Inflammatory macrophage (primary cell): ENCODE data around the gene OCIAD2.
"Not testable (repeated sequence)": the region's sequence is repeated elsewhere in the genome, so short reads cannot be mapped to it uniquely, and the experiment has no call there.

ENCODE experiments used
- DNase-seq, 2 donors: peaks; one replicate each; pipeline ENCODE4 v3.0.0-alpha.2; 2020 to 2022

The OCIAD2 gene

GRCh38 chr4:48907706-48908477, 1.3 kb upstream of the OCIAD2 start:
- no peak for DNase-seq

- DNase-seq, result no peak
These were observed 1.1 kb downstream of the OCIAD2 start for GRCh38 chr4:48905363-48906015.

GRCh38 chr4:48904541-48905142, 1.9 kb downstream of the OCIAD2 start:
- DNase-seq, result no peak

- no peak for DNase-seq
These were observed 2.5 kb downstream of the OCIAD2 start for GRCh38 chr4:48904101-48904500.

DNA sequence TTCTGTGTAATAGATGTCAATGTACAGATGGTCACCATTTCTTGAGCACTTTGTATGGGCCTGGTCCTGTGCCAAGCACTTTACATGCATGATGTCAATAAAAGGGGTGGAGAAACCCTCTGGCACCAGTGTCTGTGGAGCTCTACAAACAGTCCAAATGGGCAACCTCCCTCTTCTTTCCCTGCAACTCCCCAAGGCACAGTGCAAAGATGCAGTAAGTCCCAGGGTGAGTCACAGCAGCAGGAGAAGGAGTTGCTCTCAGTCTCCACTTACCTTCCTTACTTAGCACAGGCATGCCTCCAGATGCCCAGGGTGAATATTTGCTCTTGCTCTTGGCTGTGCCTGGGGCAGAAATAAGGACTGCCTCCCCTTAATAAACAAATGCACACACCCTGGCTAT, 4.3 kb downstream of the OCIAD2 start:
- no peak for DNase-seq

DNA sequence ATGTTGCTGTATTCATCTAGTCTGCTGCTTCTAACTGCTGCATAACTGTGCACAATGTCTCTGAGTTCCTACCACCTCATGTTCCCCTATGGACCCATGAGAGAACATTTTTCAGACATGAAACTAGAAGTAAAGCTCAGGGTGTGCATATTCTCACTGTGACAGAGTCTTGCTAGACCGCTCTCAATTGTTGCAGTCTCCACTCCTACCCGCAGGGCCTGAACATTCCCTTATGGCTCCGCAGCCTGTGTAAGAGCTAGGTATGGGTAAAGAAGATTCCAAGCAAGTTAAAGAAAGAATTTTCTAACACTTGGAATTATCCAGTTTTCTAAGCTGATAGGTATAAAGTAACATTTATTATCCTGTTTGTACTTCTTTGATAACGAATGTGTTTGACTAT, 5.4 kb downstream of the OCIAD2 start:
- no peak for DNase-seq

GRCh38 chr4:48899950-48900349, 6.6 kb downstream of the OCIAD2 start:
- DNase-seq, result no peak

DNA sequence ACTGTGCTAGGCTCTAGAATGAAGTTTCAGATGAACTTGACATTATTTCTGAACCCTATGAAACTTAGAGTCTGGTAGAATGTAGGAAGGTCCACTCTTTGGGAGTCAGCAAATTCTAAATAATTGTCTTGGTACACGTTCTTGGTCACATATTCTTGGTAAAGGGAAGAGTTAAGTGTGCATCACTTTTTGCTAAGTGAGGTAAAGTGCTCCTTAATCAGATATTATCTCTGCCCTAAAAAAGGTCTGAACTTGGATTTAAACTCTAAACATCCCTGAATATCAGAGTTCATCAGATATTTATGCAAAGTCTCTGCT, 7.2 kb downstream of the OCIAD2 start:
- DNase-seq, result no peak

- peak; percentile 50 to 56 for DNase-seq
These were observed 7.7 kb downstream of the OCIAD2 start for GRCh38 chr4:48898733-48899431.

- DNase-seq, result no peak
These were observed 9.7 kb downstream of the OCIAD2 start for GRCh38 chr4:48896845-48897244.

GRCh38 chr4:48891028-48891619, 15.4 kb downstream of the OCIAD2 start:
- DNase-seq, result no peak

DNA sequence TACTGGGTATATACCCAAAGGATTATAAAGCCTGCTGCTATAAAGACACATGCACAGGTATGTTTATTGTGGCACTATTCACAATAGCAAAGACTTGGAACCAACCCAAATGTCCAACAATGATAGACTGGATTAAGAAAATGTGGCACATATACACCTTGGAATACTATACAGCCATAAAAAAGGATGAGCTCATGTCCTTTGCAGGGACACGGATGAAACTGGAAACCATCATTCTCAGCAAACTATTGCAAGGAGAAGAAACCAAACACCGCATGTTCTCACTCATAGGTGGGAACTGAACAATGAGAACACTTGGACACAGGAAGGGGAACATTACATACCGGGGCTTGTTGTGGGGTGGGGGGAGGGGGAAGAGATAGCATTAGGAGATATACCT, 16.8 kb downstream of the OCIAD2 start:
- DNase-seq, result not testable (repeated sequence)

DNA sequence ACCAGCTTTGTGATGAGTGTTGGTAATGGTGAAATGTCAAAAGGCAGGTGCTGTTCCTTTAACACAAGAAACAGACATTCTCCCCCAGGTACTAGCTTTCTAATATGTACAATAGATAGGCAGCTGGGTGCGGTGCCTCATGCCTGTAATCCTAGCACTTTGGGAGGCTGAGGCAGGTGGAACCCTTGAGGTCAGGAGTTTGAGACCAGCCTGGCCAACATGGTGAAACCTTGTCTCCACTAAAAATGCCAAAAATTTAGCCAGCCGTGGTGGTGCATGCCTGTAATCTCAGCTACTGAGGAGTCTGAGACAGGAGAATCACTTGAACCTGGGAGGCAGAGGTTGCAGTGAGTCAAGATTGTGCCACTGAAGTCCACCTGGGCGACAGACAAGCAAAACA, 24.9 kb downstream of the OCIAD2 start:
- DNase-seq, result not testable (repeated sequence)

GRCh38 chr4:48879561-48880442, 26.8 kb downstream of the OCIAD2 start:
- DNase-seq, result no peak

- no peak for DNase-seq
These were observed 28.6 kb downstream of the OCIAD2 start for GRCh38 chr4:48877827-48878535.

DNA sequence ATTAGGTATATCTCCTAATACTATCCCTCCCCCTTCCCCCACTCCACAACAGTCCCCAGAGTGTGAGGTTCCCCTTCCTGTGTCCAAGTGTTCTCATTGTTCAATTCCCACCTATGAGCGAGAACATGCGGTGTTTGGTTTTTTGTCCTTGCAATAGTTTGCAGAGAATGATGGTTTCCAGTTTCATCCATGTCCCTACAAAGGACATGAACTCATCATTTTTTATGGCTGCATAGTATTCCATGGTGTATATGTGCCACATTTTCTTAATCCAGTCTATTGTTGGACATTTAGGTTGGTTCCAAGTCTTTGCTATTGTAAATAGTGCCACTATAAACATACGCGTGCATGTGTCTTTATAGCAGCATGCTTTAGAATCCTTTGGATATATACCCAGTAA, 41.9 kb downstream of the OCIAD2 start:
- DNase-seq, result not testable (repeated sequence)

DNA sequence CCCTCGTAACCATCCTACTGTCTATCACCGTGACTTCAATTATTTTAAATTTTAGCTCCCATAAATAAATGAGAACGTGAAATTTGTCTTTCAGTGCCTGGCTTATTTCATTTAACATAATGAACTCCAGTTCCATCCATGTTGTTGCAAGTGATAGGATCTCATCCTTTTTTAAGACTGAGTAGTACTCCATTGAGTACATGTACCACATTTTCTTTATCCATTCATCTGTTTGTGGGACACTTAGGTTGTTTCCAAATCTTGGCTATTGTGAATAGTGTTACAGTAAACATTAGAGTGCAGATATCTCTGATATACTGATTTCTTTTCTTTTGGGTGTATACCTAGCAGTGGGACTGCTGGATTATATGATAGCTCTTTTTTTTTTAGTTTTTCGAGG, 42.8 kb downstream of the OCIAD2 start:
- DNase-seq, result no peak

DNA sequence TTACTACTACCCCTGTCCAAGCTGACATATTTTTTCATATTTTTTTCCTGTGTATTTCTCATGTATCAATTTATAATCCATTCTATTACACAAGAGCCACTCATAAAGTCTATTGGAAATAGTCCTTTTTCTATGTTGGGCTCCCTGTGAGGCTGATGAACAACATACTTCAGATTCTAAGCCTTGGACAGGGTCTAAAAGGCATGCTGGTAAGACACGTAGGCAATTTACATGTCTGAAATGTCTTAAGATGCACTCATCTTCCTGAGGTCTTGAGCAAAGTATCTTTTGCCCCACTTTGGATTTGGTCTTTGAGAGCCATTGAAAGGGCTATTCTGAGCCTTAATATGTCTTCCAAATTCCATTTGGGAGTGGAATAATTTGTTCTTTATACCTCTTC, 43.9 kb downstream of the OCIAD2 start:
- no peak for DNase-seq

GRCh38 chr4:48862038-48862437, 44.5 kb downstream of the OCIAD2 start:
- no peak for DNase-seq

GRCh38 chr4:48858130-48858529, 48.4 kb downstream of the OCIAD2 start:
- peak in 1 of 2 donors; percentile 3 for DNase-seq

DNA sequence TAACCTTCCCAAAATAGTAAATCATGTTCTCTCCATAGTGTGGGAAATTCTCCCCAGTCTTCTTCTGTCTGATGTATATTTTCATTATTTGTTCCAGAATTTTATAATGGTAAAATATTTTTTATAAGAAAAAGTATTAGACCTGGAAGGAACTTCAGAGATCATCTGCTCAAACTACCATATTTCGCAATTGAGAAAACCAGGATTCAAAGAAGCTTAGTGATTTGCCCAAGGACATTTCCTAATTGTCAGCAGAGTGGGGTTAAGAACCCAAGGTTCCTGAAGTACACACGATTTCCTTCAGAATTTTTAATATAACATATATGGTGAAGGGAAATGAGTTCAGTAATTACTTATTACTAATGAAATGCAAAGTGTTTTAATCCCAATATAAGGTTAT, 51.6 kb downstream of the OCIAD2 start:
- no peak for DNase-seq

GRCh38 chr4:48854395-48854683, 52.2 kb downstream of the OCIAD2 start:
- DNase-seq, result no peak
